Head of caudate nucleus (tissue), 42 donors: Measurements from ENCODE around the gene TARBP2.
A peak's percentile ranks its signal among the peaks of the same experiment; 100 is the strongest.

ENCODE experiments used
- DNase-seq, 42 donors: peaks; one replicate each; pipeline versions ENCODE4 v3.0.0 to v3.0.0-alpha.2; 2020 to 2021; ENCODE audit warnings: mixed read lengths in 7 of 42
- intact Hi-C: fragments of 100-400 bp; cut with DNase I; formaldehyde crosslinking; loops from one replicate; pipeline ENCODE4 v1.15.0; 2022

TARBP2 gene

DNA sequence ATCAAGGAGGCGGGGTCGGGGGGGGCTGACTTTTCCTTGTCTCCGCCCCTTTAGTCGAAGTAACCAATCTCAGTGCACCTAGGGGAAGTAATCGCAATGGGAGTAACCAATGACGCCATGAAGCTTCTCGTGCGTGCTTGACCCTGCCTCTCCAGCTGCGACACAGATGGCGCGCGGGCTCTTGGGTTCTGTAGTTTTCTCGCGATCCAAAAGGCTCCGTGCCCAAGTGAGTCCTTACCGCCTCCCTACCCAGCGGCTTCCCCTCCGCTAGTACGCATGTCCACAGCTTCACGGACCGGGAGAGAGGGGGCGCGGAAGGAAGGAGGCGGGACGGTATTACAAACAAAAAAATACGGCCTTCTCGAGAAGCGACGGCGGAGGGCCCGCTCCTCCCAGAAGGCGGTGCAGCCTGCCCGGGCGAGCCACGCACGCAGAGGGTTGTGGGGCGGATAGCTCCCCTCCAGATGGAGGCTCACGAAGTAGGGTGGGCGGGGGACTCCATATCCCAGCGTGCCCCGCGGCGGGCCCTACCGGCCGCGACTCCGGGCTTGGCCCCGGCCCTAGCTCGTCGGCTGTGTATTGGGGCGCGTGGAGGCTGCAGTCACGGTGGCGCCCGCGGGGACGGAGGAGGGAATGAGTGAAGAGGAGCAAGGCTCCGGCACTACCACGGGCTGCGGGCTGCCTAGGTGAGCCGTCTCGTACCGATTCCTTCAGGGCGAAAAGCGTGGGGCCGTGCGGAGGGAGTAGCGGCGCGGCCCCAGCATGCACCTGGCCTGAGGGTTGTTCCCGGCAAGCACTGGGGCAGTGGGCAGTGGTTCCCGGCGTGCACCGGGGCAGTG, at the start of gene TARBP2:
TARBP2 (plus strand) TSS at position 508 of the 839 bp plus-strand sequence; CDS start at position 634, 126 bp downstream.
- intact Hi-C loops, result loop anchor here (10.0 kb wide), 1 partner anchor 146 kb away; no protein-coding TSS in a partner anchor

DNA sequence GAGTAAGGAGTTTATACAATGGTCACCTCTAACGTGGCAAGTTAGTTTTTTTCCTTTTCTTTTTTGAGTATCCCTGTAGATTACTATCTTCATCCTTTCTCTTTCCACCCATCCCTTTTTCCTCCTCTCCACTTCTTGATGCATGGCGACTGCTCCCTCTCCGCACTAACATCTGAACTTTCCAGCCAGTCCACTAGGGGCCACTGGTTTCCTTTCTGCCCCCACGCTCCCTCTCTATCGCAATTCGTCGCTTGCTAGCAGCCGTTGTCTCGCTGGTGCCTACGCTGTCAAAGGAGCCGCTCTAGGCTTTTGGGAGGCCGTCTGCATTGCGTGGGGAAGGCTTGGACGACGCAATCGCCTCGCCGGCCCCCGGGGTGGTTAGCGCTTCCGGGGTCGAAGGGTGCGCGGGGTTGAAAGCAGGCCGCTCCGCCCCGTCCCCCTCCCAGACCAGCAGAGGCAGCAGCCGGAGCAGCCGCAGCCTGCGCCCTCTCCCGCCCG, 49.4 kb upstream of the TARBP2 start, which contains the start of gene PCBP2:
PCBP2 (plus strand) TSS at position 442 of the 498 bp plus-strand sequence. CDS start 2,699 bp downstream, outside the sequence.
- intact Hi-C loops, result loop anchor here (1.0 to 5.0 kb wide), 2 partner anchors 10 to 41 kb away; partner anchors contain the start of gene PRR13
- DNase-seq, result peak; percentile 98 to 100 (median 99)

More for the DNA sequence above, at the start of gene TARBP2:
- DNase-seq, result peak; percentile 95 to 100 (median 99)

DNA sequence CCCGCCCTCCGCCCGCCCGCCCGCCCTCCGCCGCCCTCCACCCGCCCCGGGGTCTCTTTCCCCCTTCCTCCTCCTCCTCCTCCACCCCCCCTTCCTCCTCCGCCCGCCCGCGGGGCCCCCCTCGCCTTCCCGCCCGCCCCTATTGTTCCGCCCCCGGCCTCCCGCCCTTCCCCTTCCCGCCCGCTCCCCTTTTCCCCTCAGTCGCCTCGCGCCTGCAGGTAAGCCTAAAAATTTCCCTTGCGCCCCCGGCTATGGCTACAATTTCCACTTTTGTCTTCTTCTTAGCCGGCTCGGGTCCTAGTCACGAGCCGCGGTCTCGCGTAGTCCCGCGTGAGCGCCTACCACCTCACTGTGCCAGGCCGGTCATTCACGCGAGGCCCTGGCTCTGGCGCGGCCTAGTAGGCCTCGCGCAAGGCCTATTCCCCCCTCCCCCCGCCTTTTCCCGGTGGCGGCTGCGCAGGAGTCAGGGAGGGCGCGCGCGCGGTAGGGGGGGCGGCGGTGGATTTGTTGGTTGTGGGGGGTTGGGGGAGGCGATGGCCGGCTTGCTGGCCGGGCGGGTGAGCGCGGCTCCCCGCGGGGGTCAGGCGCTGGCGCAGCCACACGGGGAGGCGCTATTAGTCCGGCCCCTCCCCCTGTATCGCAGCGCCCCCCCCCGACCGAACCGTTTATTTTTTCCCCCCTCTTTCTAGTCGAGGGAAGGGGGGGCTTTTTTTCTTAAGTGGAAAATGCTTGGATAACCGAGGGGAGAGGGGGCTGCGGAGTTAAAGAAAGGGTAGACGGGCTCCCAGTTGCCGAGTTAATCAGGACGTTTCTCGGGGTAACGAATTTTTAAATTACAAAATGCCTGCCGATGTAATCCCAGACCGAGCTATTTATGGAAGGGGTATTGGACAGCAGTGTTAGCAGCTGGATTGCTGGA, 48.7 kb upstream of the TARBP2 start:
- intact Hi-C loops, result loop anchor here (1.0 to 5.0 kb wide), 2 partner anchors 11 to 40 kb away; partner anchors contain the start of gene PRR13
- DNase-seq, result peak; percentile 72 to 95 (median 88)

- no peak for DNase-seq
- intact Hi-C loops, result loop anchor here (5.0 kb wide), 1 partner anchor 38 kb away; no protein-coding TSS in a partner anchor
Measured at GRCh38 chr12:53453953-53454640, 47.0 kb upstream of the TARBP2 start.

DNA sequence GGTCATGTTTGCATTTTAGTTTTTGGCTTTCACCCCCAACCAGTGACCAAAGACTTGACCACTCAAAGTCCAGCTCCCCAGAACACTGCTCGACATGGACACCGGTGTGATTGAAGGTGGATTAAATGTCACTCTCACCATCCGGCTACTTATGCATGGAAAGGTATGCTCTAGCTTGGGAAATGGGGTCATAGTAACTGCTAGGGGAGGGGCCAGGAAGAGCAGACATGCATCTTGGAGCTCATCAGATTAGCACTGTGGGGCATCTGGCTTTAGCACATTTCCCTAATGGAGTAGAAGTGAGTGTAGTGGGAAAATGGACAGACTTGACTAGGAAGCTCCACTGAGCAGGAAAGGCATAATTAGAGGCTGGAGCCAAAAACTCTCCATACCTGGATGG, 46.4 kb upstream of the TARBP2 start:
- intact Hi-C loops, result loop anchor here (5.0 kb wide), 1 partner anchor 38 kb away; no protein-coding TSS in a partner anchor
- no peak for DNase-seq

DNA sequence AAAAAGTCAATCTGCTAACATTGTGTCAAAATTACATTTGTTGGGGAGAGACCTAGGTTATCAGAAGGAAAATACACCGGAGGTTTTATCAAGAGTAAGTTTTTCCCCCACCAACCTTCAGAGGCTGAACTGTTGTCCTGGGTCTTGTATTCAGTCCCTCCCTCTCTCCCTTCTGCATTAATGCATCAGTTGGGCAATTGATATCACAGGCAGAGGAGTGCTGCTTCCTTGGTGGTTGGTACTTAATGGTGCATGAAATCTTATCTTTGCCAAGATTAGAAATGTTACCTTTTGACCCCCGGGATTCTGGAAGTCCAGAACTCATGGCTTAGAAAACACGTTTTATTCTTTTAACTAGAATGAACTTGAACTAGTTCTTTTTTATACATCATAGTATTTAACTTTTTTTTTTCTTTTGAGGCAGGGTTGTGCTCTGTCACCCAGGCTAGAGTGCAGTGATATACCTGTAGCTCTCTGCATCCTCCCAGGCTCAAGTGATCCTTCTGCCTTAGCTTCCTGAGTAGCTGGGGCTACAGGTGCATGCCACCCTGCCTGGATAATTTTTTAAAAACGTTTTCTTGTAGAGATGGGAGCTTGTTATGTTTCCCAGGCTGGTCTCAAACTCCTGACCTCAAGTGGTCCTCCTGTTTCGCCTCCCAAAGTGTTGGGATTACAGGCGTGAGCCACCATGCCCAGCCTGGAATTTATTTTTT, 44.3 kb upstream of the TARBP2 start:
- no peak for DNase-seq
- intact Hi-C loops, result no loop called here

- DNase-seq, result no peak
- intact Hi-C loops, result no loop called here
Measured at GRCh38 chr12:53459097-53459496, 42.0 kb upstream of the TARBP2 start.

- intact Hi-C loops, result no loop called here
Measured at GRCh38 chr12:53461059-53461458, 40.0 kb upstream of the TARBP2 start.

DNA sequence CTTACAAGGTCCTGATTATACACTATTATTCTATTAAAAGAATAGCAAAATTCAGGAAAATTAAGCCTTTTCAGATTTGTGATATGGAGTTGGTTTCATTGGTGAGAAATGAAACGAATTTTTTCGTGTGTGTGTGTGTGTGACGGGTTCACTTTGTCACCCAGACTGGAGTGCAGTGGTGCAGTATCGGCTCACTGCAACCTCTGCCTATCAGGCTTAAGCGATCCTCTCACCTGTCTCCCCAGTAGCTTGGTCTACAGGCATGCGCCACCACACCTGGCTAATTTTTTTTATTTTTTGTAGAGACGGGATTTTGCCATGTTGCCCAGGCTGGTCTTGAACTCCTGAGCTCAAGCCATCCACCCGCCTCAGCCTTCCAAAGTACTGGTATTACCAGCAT, 39.5 kb upstream of the TARBP2 start:
- intact Hi-C loops, result no loop called here
- no peak for DNase-seq

More at GRCh38 chr12:53461059-53461458, 40.0 kb upstream of the TARBP2 start:
- no peak for DNase-seq

GRCh38 chr12:53462935-53463334, 38.1 kb upstream of the TARBP2 start:
- DNase-seq, result no peak
- intact Hi-C loops, result no loop called here

- no peak for DNase-seq
- intact Hi-C loops, result no loop called here
Measured at GRCh38 chr12:53463802-53464560, 37.1 kb upstream of the TARBP2 start.

- intact Hi-C loops, result no loop called here
- no peak for DNase-seq
Measured at GRCh38 chr12:53464685-53465418, 36.2 kb upstream of the TARBP2 start.

GRCh38 chr12:53465679-53466078, 35.4 kb upstream of the TARBP2 start:
- DNase-seq, result no peak
- intact Hi-C loops, result no loop called here

DNA sequence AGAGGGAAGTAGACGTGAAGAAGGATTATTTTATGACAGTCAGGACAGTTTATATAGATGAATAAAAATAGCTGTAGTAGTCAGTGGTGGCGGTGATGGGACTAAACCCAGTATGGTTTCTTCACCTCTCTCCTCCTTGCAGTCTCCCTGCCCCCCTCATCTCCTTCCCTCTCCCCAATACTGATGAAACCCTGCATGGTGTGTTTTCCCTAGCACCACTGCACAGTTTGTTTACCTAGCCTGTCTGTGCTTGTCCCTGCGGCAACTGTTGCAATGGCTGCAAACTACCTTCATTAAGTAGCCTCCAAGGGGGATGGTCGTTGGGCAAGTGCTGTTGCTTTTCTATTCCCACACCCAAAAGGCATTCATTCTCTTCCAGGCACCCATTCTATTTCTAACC, 34.4 kb upstream of the TARBP2 start:
- no peak for DNase-seq
- intact Hi-C loops, result no loop called here

DNA sequence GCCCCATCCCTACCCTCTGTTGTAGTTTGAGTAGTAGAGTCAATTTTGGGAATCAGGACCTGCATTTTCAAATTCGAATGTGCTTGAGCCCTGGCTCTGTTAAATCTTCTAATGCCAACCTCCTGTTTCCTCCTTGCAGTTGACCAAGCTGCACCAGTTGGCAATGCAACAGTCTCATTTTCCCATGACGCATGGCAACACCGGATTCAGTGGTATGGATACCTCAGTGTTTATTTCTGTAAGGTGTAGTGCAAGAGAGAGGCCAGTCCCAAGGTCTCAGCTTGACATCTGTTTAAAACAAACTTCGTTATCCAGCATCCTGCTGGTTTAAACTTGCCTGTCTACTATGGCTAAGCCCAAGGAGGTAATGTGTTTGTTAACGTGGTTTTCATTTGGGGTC, 34.0 kb upstream of the TARBP2 start:
- DNase-seq, result no peak
- intact Hi-C loops, result no loop called here

GRCh38 chr12:53467880-53468279, 33.2 kb upstream of the TARBP2 start:
- intact Hi-C loops, result no loop called here
- no peak for DNase-seq

DNA sequence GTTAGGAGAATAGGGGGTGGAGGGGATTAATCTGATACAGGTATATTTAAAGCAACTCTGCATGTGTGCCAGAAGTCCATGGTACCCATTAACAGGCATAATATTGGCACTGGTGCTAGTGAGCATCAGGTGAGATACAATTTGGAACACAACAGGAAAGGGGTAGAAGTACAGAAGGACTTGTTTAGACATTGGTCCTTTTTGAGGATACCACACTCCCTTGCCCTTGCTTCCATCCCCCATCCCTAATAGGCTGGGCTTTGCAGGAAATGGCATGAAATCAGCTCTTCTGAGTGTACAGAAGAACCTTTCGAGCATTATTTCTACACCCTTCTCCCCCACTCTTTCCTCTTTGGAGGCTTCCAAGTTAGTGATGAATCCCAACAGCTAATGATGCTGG, 32.8 kb upstream of the TARBP2 start:
- DNase-seq, result no peak
- intact Hi-C loops, result no loop called here
